K562 (cell line): ENCODE data around the gene KCNT1. TPM values are rescaled to one million over a fixed set of nuclear protein-coding genes. Genes with fewer than 3 reads are reported as not detected.

Source experiments
- CREBBP ChIP-seq: IDR thresholded peaks from one replicate; pipeline ENCODE4 v1.6.1; 2012; ENCODE audit warnings: low read depth, mild to moderate bottlenecking, control low read depth, inconsistent platforms, low read length
- FOS ChIP-seq: IDR thresholded peaks from 3 replicates; pipeline ENCODE4 v1.6.1; 2011; ENCODE audit not compliant: insufficient read length; ENCODE audit errors: extremely low read depth
- NCOA2 ChIP-seq, 2 experiments: fragments of 450-650 bp; IDR thresholded peaks; 2 replicates each; pipeline ENCODE4 v1.6.1; 2018; ENCODE audit warnings: mild to moderate bottlenecking in 2 of 2, moderate library complexity in 1 of 2; ENCODE audit not compliant: partially characterized antibody in 2 of 2
- NELFE ChIP-seq: IDR thresholded peaks from 2 replicates; pipeline ENCODE4 v1.6.1; 2011; ENCODE audit warnings: mild to moderate bottlenecking; ENCODE audit not compliant: insufficient read depth, insufficient read length
- ZBTB12 ChIP-seq: fragments of 250-450 bp; sonication (Bioruptor Pico); IDR thresholded peaks from 2 replicates; pipeline ENCODE4 v1.4.0; 2020
- ZNF184 ChIP-seq: sonication (generic); formaldehyde crosslinking; IDR thresholded peaks from 2 replicates; pipeline ENCODE4 v1.5.0; 2020; ENCODE audit warnings: missing genetic modification reagents
- ZNF444 ChIP-seq: fragments of 250-450 bp; sonication (Bioruptor Pico); IDR thresholded peaks from 2 replicates; pipeline ENCODE4 v1.4.0; 2020; ENCODE audit warnings: mild to moderate bottlenecking, moderate library complexity
- polyA plus RNA-seq, 8 experiments: library from polyadenylated mRNA; depleted of rRNA in 4 of 8; stranded (reverse) in 5 of 8; unstranded in 3 of 8; fragments of >200 nt; fragmentation: Nextera tagmentation in 2 of 8; fragmentation: Illumina TruSeq in 1 of 8; extraction: Ambion mirVana in 2 of 8; extraction: Trizol in 1 of 8; gene quantifications; 2 replicates each; pipeline versions ENCODE4 v1.2.1 to v1.2.3, GENCODE V29; 2011 to 2014; ENCODE audit warnings: inconsistent platforms in 1 of 8, missing spikeins in 1 of 8
- total RNA-seq, 7 experiments: library from RNA; depleted of rRNA in 6 of 7; stranded (reverse); fragments of >200 nt in 6 of 7; fragmentation: Illumina TruSeq in 2 of 7; extraction: Trizol in 2 of 7; gene quantifications; 2 replicates each; pipeline versions ENCODE4 v1.2.1 to v1.2.3, GENCODE V29; 2011 to 2021; ENCODE audit warnings: low replicate concordance in 1 of 7
- TF ChIP-seq, protein P1 (sequence below): fragments of 150-350 bp; conservative IDR thresholded peaks from 2 replicates; pipeline ENCODE4 v1.6.1; 2014; ENCODE audit warnings: low read length
- TF ChIP-seq, protein P2 (sequence below): conservative IDR thresholded peaks from 2 replicates; pipeline ENCODE4 v1.6.1; 2011; ENCODE audit warnings: low read depth, mild to moderate bottlenecking, low read length; ENCODE audit not compliant: control insufficient read depth

KCNT1 gene
- total and polyA plus RNA-seq, 9 of the 15 experiments (the other 6 are each of a cell fraction or from before 2014, with no cell fraction given), result 0.05 TPM; not detected in 8

- TF ChIP-seq ZBTB12 (CRISPR knock-in tag) (no peak), ZNF444 (CRISPR knock-in tag) (no peak), ZNF184 (no peak), NCOA2 (IDR thresholded peaks at IDR 0.05; ENCODE audit: partially characterized antibody in 2 of 2) (no peak), FOS (no peak), CREBBP (no peak), NELFE (no peak)
- TF ChIP-seq, protein P1, sequence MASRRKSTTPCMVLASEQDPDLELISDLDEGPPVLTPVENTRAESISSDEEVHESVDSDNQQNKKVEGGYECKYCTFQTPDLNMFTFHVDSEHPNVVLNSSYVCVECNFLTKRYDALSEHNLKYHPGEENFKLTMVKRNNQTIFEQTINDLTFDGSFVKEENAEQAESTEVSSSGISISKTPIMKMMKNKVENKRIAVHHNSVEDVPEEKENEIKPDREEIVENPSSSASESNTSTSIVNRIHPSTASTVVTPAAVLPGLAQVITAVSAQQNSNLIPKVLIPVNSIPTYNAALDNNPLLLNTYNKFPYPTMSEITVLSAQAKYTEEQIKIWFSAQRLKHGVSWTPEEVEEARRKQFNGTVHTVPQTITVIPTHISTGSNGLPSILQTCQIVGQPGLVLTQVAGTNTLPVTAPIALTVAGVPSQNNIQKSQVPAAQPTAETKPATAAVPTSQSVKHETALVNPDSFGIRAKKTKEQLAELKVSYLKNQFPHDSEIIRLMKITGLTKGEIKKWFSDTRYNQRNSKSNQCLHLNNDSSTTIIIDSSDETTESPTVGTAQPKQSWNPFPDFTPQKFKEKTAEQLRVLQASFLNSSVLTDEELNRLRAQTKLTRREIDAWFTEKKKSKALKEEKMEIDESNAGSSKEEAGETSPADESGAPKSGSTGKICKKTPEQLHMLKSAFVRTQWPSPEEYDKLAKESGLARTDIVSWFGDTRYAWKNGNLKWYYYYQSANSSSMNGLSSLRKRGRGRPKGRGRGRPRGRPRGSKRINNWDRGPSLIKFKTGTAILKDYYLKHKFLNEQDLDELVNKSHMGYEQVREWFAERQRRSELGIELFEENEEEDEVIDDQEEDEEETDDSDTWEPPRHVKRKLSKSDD, result no peak
- TF ChIP-seq, protein P2, sequence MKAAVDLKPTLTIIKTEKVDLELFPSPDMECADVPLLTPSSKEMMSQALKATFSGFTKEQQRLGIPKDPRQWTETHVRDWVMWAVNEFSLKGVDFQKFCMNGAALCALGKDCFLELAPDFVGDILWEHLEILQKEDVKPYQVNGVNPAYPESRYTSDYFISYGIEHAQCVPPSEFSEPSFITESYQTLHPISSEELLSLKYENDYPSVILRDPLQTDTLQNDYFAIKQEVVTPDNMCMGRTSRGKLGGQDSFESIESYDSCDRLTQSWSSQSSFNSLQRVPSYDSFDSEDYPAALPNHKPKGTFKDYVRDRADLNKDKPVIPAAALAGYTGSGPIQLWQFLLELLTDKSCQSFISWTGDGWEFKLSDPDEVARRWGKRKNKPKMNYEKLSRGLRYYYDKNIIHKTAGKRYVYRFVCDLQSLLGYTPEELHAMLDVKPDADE, result no peak
Observed at GRCh38 chr9:135708164-135708563, 6.2 kb downstream of the KCNT1 start (continued).
